Mammary epithelial cell (primary cell): ENCODE measurements around the gene UNC93A.

ENCODE experiments used
- EZH2 ChIP-seq: IDR thresholded peaks from 2 replicates; pipeline ENCODE4 v1.6.1; 2012; ENCODE audit warnings: low read length, inconsistent platforms, borderline replicate concordance
- TF ChIP-seq, protein P1 (sequence below), 2 donors: IDR thresholded peaks in 1 of 2; conservative IDR thresholded peaks in 1 of 2; 2 replicates each; pipeline ENCODE4 v1.5.1; 2011 to 2012; ENCODE audit warnings: inconsistent platforms in 2 of 2, low read length in 2 of 2, mild to moderate bottlenecking in 2 of 2, control low read depth in 1 of 2, low read depth in 1 of 2; ENCODE audit not compliant: insufficient read depth in 1 of 2; ENCODE audit errors: extremely low read depth in 1 of 2

DNA sequence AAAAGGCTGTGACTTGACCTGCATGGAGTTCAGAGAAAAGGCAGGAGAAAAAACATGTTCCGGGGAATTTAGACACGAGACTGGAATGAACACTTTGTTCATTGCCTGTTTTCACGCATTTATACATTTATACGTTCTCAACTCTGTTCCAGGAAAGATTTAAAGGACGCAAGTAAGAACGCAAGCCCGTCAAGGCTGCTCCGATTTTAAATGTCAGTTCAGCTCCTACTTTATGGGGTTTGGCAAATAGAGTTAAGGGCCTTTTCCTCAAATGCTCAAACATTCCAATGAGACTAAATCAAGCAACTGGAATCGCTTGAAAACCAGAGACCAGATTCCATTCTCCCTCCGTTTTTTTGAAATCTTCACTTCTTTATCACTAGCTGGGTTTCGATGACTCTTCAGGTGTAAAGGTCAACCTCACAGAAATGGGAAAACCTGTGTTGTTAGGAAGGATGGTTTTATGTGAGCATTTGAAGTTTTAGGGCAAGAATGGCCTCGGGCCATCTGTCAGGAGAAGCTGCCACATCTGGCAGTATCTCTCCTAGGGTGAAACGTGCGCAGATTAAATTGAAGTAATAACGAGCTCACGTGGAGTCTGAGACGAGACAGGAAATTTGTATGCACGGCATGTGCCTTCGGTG lies 58.6 kb downstream of the UNC93A start:
- TF ChIP-seq, protein P1, sequence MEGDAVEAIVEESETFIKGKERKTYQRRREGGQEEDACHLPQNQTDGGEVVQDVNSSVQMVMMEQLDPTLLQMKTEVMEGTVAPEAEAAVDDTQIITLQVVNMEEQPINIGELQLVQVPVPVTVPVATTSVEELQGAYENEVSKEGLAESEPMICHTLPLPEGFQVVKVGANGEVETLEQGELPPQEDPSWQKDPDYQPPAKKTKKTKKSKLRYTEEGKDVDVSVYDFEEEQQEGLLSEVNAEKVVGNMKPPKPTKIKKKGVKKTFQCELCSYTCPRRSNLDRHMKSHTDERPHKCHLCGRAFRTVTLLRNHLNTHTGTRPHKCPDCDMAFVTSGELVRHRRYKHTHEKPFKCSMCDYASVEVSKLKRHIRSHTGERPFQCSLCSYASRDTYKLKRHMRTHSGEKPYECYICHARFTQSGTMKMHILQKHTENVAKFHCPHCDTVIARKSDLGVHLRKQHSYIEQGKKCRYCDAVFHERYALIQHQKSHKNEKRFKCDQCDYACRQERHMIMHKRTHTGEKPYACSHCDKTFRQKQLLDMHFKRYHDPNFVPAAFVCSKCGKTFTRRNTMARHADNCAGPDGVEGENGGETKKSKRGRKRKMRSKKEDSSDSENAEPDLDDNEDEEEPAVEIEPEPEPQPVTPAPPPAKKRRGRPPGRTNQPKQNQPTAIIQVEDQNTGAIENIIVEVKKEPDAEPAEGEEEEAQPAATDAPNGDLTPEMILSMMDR (conservative IDR thresholded peaks at IDR 0.05 in 1 of 2, IDR thresholded peaks at IDR 0.05 in 1 of 2; ENCODE audit: extremely low read depth in 1 of 2, insufficient read depth in 1 of 2, low read depth in 1 of 2, low read length in 2 of 2), result no peak
- no peak for TF ChIP-seq EZH2
